ENCODE results near the gene MED16. TPM values are rescaled to one million over a fixed set of nuclear protein-coding genes. Genes with fewer than 3 reads are reported as not detected.

The MED16 gene
- total RNA-seq, 1 donor from 2014 or later: 41.4 TPM

DNA sequence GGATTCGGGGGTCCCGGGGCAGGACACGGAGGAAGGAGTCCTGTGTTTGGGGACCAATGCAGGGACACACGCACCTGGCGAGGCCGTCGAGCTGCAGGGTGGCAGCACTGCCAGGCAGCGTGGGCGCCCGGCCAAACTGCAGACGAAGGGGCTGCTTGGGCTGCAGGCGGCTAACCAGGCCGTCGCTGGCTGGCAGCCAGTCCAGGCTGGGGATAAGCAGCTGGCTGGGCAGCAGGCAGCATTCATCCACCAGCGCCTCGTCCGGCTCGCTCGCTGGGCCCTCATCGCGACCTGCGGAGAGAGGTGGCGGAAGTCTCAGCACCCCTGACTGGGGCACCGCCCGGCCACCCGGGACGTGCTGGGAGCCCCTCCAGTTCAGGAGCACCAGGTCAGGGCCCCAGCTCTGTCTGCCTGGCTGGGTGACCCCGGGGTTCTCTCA lies 22.0 kb downstream of the MED16 start:
- peaks cover 24% of the 10 kb centered on the region for H4K20me1 ChIP-seq (ENCODE audit: insufficient read depth, low read length)
- no peak overlapping the region for H3K9ac ChIP-seq (ENCODE audit: low read length)
- FAIRE-seq (no peak), DNase-seq (ENCODE audit: low read depth) (peak; percentile 35)
- H3K4me2 ChIP-seq (ENCODE audit: low read length): no peak overlapping the region
- no peaks in the 10 kb centered on the region for H3K27me3 ChIP-seq (ENCODE audit: insufficient read depth, low read length)
- H3K4me3 ChIP-seq (ENCODE audit: insufficient read depth, low read depth, low read length): no peak overlapping the region
- H3K36me3 Mint-ChIP-seq (ENCODE audit: low read depth, unreplicated experiment): peaks cover 6% of the 10 kb centered on the region
- H3K9me3 Mint-ChIP-seq (ENCODE audit: unreplicated experiment): no peaks in the 10 kb centered on the region
- no peak overlapping the region for H2AFZ ChIP-seq (ENCODE audit: low read depth, low read length)
- H3K36me3 ChIP-seq (ENCODE audit: insufficient read depth, low read length): peaks cover 4% of the 10 kb centered on the region
- H3K79me2 ChIP-seq (ENCODE audit: insufficient read depth, low read length): no peaks in the 10 kb centered on the region
- no peak overlapping the region for H3K4me3 Mint-ChIP-seq (ENCODE audit: unreplicated experiment)
- no peak for TF ChIP-seq EZH2 (IDR thresholded peaks at IDR 0.05; ENCODE audit: insufficient read depth, low read length)
- TF ChIP-seq, protein P1, sequence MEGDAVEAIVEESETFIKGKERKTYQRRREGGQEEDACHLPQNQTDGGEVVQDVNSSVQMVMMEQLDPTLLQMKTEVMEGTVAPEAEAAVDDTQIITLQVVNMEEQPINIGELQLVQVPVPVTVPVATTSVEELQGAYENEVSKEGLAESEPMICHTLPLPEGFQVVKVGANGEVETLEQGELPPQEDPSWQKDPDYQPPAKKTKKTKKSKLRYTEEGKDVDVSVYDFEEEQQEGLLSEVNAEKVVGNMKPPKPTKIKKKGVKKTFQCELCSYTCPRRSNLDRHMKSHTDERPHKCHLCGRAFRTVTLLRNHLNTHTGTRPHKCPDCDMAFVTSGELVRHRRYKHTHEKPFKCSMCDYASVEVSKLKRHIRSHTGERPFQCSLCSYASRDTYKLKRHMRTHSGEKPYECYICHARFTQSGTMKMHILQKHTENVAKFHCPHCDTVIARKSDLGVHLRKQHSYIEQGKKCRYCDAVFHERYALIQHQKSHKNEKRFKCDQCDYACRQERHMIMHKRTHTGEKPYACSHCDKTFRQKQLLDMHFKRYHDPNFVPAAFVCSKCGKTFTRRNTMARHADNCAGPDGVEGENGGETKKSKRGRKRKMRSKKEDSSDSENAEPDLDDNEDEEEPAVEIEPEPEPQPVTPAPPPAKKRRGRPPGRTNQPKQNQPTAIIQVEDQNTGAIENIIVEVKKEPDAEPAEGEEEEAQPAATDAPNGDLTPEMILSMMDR (IDR thresholded peaks at IDR 0.05; ENCODE audit: insufficient read depth, low read depth, low read length): no peak
- H3K27ac ChIP-seq (ENCODE audit: low read depth, low read length): no peak overlapping the region
- H3K27ac Mint-ChIP-seq (ENCODE audit: unreplicated experiment): no peak overlapping the region
- peaks cover 2% of the 10 kb centered on the region for H3K4me1 Mint-ChIP-seq (ENCODE audit: low read depth, unreplicated experiment)
- no peaks in the 10 kb centered on the region for H3K9me3 ChIP-seq (ENCODE audit: insufficient read depth, low read depth, low read length)
- no peaks in the 10 kb centered on the region for H3K27me3 Mint-ChIP-seq (ENCODE audit: low read depth, unreplicated experiment)
- H3K4me1 ChIP-seq (ENCODE audit: insufficient read depth, low read length): peaks cover 19% of the 10 kb centered on the region

- H3K27ac Mint-ChIP-seq (ENCODE audit: unreplicated experiment): peak overlapping the region; percentile 72
- DNase-seq (ENCODE audit: low read depth) (no peak), FAIRE-seq (no peak)
- no peaks in the 10 kb centered on the region for H3K27me3 ChIP-seq (ENCODE audit: insufficient read depth, low read length)
- no peaks in the 10 kb centered on the region for H3K9me3 Mint-ChIP-seq (ENCODE audit: unreplicated experiment)
- H4K20me1 ChIP-seq (ENCODE audit: insufficient read depth, low read length): peaks cover 24% of the 10 kb centered on the region
- H3K27ac ChIP-seq (ENCODE audit: low read depth, low read length): no peak overlapping the region
- H3K9me3 ChIP-seq (ENCODE audit: insufficient read depth, low read depth, low read length): no peaks in the 10 kb centered on the region
- H2AFZ ChIP-seq (ENCODE audit: low read depth, low read length): no peak overlapping the region
- H3K4me1 Mint-ChIP-seq (ENCODE audit: low read depth, unreplicated experiment): peaks cover 2% of the 10 kb centered on the region
- no peak overlapping the region for H3K4me3 Mint-ChIP-seq (ENCODE audit: unreplicated experiment)
- no peak overlapping the region for H3K4me3 ChIP-seq (ENCODE audit: insufficient read depth, low read depth, low read length)
- H3K79me2 ChIP-seq (ENCODE audit: insufficient read depth, low read length): no peaks in the 10 kb centered on the region
- no peak for TF ChIP-seq EZH2 (IDR thresholded peaks at IDR 0.05; ENCODE audit: insufficient read depth, low read length)
- TF ChIP-seq, protein P1 (IDR thresholded peaks at IDR 0.05; ENCODE audit: insufficient read depth, low read depth, low read length): no peak
- no peaks in the 10 kb centered on the region for H3K27me3 Mint-ChIP-seq (ENCODE audit: low read depth, unreplicated experiment)
- no peak overlapping the region for H3K9ac ChIP-seq (ENCODE audit: low read length)
- peaks cover 19% of the 10 kb centered on the region for H3K4me1 ChIP-seq (ENCODE audit: insufficient read depth, low read length)
- peaks cover 4% of the 10 kb centered on the region for H3K36me3 ChIP-seq (ENCODE audit: insufficient read depth, low read length)
- H3K36me3 Mint-ChIP-seq (ENCODE audit: low read depth, unreplicated experiment): peaks cover 9% of the 10 kb centered on the region
- H3K4me2 ChIP-seq (ENCODE audit: low read length): no peak overlapping the region
Observed at GRCh38 chr19:870314-870713, 22.7 kb downstream of the MED16 start.

Measured in astrocyte (in vitro differentiated cells and primary cell).